ENCODE measurements around the gene GJB5. TPM values are rescaled to one million over a fixed set of nuclear protein-coding genes. Genes with fewer than 3 reads are reported as not detected.
"Not testable (repeated sequence)": the region's sequence is repeated elsewhere in the genome, so short reads cannot be mapped to it uniquely, and the experiment has no call there.

GJB5 gene
- total RNA-seq, 1 donor: not detected

GRCh38 chr1:34771573-34772371 is 16.9 kb downstream of the GJB5 start:
- DNase-seq (ENCODE audit: low read depth): no peak
- TF ChIP-seq CTCF (IDR thresholded peaks at IDR 0.05; ENCODE audit: insufficient read depth, low read length): no peak

DNA sequence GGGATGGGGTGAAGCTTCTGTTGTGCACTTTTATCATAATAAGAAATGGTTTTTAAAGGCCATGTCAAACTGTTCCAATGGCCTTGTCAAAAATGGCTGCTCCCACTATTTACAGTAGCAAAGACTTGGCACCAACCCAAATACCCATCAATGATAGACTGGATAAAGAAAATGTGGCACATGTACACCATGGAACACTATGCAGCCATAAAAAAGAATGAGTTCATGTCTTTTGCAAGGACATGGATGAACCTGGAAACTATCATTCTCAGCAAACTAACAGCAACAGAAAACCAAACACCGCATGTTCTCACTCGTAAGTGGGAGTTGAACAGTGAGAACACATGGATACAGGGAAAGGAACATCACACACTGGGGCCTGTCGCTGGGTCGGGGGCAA is 18.3 kb downstream of the GJB5 start:
- not testable (repeated sequence) for DNase-seq (ENCODE audit: low read depth); H3K4me3 ChIP-seq (ENCODE audit: low read depth, low read length)

More at GRCh38 chr1:34771573-34772371, 16.9 kb downstream of the GJB5 start:
- no peak overlapping the region for H3K4me3 ChIP-seq (ENCODE audit: low read depth, low read length)

DNA sequence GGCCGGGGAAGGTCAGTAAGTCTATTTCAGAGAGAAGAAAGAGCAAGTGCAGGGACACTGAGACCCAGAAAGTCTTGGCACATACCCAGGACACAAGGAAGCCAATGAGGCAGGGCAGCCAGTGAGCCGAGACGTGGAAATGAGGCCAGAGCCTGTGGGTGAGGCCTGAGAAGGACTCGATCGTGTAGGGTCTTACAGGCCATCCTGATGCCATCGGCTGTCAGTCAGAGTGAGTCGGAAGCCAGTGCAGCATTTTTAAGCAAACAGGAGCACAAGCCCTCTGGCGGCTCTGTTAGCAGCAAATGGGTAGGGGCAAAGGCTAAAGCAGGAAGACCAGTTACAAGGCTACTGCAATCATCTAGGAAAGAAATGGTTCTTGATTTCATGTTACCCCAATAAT is 20.1 kb downstream of the GJB5 start:
- no peak for TF ChIP-seq CTCF (IDR thresholded peaks at IDR 0.05; ENCODE audit: insufficient read depth, low read length)
- DNase-seq (ENCODE audit: low read depth): no peak
- H3K4me3 ChIP-seq (ENCODE audit: low read depth, low read length): no peak overlapping the region

GRCh38 chr1:34776911-34777310 is 22.1 kb downstream of the GJB5 start:
- no peak for DNase-seq (ENCODE audit: low read depth)
- TF ChIP-seq CTCF (IDR thresholded peaks at IDR 0.05; ENCODE audit: insufficient read depth, low read length): no peak
- H3K4me3 ChIP-seq (ENCODE audit: low read depth, low read length): no peak overlapping the region

DNA sequence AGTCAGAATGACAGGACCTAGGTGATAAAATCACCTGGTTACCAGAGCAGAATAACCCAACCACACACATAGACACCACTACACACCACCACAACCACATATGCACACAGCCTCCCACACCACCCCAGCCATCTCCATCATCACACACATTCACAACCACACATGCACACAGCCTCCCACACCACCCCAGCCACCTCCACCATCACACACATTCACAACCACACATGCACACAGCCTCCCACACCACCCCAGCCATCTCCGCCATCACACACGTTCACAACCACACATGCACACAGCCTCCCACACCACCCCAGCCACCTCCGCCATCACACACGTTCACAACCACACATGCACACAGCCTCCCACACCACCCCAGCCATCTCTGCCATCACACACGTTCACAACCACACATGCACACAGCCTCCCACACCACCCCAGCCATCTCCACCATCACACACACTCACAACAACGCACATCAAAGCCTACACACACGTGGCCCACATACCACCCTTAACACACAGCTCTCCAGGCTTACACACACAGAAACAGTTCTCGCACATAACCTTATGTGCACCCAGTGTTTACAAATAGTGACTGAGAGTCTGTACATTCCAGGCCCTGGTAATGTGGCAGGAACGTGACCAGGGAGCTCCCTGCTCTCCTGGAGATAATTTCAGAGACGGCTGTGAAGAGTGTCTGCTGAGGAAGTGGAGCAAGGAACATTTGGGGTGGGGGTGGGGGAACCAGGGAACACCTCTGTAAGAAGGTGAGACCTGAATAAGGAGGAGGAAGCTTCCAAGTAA is 22.9 kb downstream of the GJB5 start:
- TF ChIP-seq CTCF (IDR thresholded peaks at IDR 0.05; ENCODE audit: insufficient read depth, low read length): no peak
- H3K4me3 ChIP-seq (ENCODE audit: low read depth, low read length): no peak overlapping the region
- DNase-seq (ENCODE audit: low read depth): no peak

DNA sequence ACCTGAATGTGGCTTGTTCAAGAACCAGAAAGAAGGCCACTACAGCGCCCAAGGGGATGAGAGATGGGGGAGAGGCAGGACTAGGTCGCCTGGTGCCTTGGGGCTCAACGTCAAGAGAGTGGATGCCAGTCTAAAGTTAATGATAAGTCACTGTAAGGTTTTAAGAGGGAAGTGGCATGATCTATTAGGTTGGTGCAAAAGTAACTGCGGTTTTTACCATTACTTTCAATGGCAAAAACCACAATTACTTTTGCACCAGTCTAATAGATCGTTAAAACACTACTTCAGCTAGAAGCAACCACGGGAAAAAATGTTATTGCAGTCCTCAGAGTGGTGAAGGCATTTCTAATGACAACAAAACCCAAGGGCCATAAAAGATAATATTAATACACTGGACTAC is 23.5 kb downstream of the GJB5 start:
- no peak overlapping the region for H3K4me3 ChIP-seq (ENCODE audit: low read depth, low read length)
- no peak for DNase-seq (ENCODE audit: low read depth)
- no peak for TF ChIP-seq CTCF (IDR thresholded peaks at IDR 0.05; ENCODE audit: insufficient read depth, low read length)

DNA sequence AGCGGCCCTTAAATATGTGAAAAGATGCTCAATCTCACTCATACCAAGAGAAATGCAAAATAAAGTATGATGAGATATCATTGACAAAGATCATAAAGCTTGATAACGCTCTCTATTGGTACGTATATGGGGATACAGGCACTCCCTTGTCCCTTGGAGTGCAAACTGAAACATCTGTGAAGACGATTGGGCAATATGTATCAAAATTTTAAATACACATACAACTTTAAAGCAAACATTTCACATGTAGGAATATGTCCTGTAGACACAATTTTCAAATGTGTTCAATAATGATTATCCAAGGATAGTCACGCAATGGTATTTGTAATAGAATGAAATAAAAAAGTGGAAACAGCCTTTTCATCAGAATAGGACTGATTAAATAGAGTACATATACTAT is 24.2 kb downstream of the GJB5 start:
- no peak overlapping the region for H3K4me3 ChIP-seq (ENCODE audit: low read depth, low read length)
- no peak for DNase-seq (ENCODE audit: low read depth)
- TF ChIP-seq CTCF (IDR thresholded peaks at IDR 0.05; ENCODE audit: insufficient read depth, low read length): no peak
